H7 (cell line): ENCODE results near the gene RNF225. TPM values are rescaled to one million over a fixed set of nuclear protein-coding genes. Genes with fewer than 3 reads are reported as not detected.
A peak's percentile ranks its signal among the peaks of the same experiment; 100 is the strongest.

ENCODE experiments used
- DNase-seq: peaks from one replicate; pipeline ENCODE4 v3.0.0; 2012
- H3K27me3 ChIP-seq: 2 replicates; pipeline ENCODE4 v1.6.0; 2011; ENCODE audit warnings: mild to moderate bottlenecking, low read length; ENCODE audit not compliant: control insufficient read depth, insufficient read depth
- H3K36me3 ChIP-seq: replicated peaks from 2 replicates; pipeline ENCODE4 v1.5.1; 2011; ENCODE audit warnings: low read length; ENCODE audit not compliant: control insufficient read depth, insufficient read depth
- H3K4me3 ChIP-seq: 2 replicates; pipeline ENCODE4 v1.5.1; 2011; ENCODE audit warnings: low read depth, mild to moderate bottlenecking, control low read depth, low read length, moderate library complexity; ENCODE audit not compliant: insufficient read depth
- total RNA-seq: library from RNA; depleted of rRNA; stranded (reverse); fragments of >200 nt; shearing (Covaris generic); gene quantifications from 2 replicates; pipeline ENCODE4 v1.2.3, GENCODE V29; 2014

The RNF225 gene
- total RNA-seq, 1 experiment from 2014 or later, result not detected

GRCh38 chr19:58355215-58355796 is 40.1 kb upstream of the RNF225 start:
- Histone ChIP-seq H3K27me3 (no peaks in the 10 kb centered on the region), H3K36me3 (no peaks in the 10 kb centered on the region), H3K4me3 (no peak overlapping the region)
- DNase-seq, result no peak

- no peaks in the 10 kb centered on the region for H3K36me3 ChIP-seq
- no peak overlapping the region for H3K4me3 ChIP-seq
- H3K27me3 ChIP-seq, result no peaks in the 10 kb centered on the region
- DNase-seq, result peak; percentile 59
These were observed 39.3 kb upstream of the RNF225 start for GRCh38 chr19:58355908-58356765.

DNA sequence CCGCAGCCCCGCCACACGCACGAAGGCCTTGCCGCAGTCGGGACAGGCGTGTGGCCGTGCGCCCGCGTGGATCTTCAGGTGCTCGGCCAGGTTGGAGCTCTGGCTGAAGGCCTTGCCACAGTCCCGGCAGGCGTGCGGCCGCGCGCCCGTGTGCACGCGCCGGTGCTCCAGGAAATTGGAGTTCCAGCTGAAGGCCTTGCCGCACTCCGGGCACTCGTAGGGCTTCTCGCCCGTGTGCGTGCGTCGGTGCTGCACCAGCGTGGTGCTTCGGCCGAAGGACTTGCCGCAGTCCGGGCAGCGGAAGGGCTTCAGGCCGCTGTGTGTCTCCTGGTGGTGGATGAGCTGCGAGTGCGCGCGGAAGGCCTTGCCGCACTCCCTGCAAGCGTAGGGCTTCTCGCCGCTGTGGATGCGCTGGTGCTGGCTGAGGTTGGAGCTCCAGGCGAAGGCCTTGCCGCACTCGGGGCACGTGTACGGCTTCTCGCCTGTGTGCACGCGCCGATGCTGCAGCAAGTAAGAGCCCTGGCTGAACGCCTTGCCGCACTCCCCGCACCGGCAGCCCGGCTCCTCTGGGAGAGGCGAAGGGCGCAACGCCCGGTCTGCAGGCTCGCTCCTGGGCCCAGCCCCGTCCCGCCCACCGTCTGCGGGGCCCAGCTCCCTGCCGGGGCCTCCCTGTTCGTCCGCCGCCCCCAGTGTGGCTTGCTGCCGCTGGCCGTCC is 38.5 kb upstream of the RNF225 start:
- H3K27me3 ChIP-seq, result no peaks in the 10 kb centered on the region
- no peak overlapping the region for H3K4me3 ChIP-seq
- no peaks in the 10 kb centered on the region for H3K36me3 ChIP-seq
- DNase-seq, result peak; percentile 71

GRCh38 chr19:58357481-58358145 is 37.8 kb upstream of the RNF225 start:
- H3K4me3 ChIP-seq, result no peak overlapping the region
- peak; percentile 75 for DNase-seq
- no peaks in the 10 kb centered on the region for H3K27me3 ChIP-seq
- no peaks in the 10 kb centered on the region for H3K36me3 ChIP-seq

DNA sequence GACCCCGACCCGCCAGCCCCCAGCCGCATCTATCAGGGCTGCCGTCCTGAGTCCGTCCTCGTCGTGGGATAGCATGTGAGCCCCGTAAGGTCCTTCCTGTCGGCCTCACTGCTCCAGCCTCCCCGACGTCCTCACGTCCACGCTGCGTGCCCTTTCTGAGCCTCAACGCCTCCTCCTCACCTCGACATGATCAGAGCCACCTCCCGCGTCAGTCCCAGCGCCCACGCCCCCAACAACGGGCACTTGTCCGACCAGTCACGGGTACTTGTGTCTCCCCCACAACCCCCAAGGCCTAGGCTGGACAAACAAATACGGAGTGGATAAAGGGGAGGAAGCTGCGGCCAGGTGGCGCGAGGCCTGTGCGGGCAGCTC is 33.6 kb upstream of the RNF225 start:
- no peaks in the 10 kb centered on the region for H3K36me3 ChIP-seq
- peak overlapping the region; percentile 83 for H3K4me3 ChIP-seq
- no peaks in the 10 kb centered on the region for H3K27me3 ChIP-seq
- DNase-seq, result peak; percentile 90

GRCh38 chr19:58362272-58362994 is 33.0 kb upstream of the RNF225 start, which contains the start of gene ZNF497:
TSS of gene ZNF497 (minus strand) at chr19:58362751. CDS start at chr19:58357635, 5,116 bp downstream.
- H3K4me3 ChIP-seq, result peak within 1 kb of the TSS; percentile 83
- no peaks in the 10 kb centered on the region for H3K36me3 ChIP-seq
- peak; percentile 100 for DNase-seq
- no peaks in the 10 kb centered on the region for H3K27me3 ChIP-seq

GRCh38 chr19:58364146-58364545 is 31.3 kb upstream of the RNF225 start:
- no peaks in the 10 kb centered on the region for H3K27me3 ChIP-seq
- DNase-seq, result no peak
- no peak overlapping the region for H3K4me3 ChIP-seq
- no peaks in the 10 kb centered on the region for H3K36me3 ChIP-seq

DNA sequence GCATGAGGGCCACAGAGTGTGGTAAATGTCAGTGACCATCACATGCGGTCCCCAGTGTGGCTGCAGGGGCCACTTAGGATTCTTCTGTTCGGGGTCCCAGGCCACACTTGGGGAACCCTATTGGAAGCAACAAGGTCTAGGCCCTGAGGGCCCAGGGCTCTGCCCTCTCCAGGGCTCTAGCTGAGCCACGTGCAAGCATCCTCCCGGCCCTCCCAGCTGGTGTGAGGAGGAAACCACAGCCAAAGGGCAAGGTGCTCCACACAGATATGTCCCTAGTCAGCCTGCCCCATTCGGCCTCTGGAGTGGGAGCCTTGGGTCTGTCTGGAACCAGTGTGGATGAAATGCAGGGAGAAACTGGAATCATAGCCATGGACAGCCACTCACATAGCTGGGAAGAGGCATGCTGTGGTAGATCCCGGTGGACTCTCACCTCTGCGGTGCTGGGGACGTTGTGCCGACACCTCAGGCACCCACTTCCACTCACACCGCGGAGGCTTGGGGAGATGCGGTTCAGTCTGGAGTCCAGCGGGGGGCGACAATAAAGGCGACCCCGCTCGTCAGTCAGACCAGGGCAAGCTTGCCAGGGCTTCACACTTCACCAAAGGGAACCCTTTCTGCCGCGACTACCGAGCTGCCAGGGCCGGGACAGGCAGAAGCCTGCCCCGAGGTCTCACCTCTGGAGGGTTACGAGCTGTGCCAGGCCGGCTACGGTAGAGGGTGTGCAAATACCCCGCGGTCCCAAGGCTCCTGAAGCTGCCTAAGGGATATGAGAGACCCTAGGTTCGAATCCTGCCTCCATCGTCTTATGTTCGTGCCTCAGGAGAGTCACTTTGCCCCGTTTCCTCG is 28.6 kb upstream of the RNF225 start:
- Histone ChIP-seq H3K27me3 (no peaks in the 10 kb centered on the region), H3K4me3 (no peak overlapping the region), H3K36me3 (no peaks in the 10 kb centered on the region)
- DNase-seq, result peak; percentile 29

DNA sequence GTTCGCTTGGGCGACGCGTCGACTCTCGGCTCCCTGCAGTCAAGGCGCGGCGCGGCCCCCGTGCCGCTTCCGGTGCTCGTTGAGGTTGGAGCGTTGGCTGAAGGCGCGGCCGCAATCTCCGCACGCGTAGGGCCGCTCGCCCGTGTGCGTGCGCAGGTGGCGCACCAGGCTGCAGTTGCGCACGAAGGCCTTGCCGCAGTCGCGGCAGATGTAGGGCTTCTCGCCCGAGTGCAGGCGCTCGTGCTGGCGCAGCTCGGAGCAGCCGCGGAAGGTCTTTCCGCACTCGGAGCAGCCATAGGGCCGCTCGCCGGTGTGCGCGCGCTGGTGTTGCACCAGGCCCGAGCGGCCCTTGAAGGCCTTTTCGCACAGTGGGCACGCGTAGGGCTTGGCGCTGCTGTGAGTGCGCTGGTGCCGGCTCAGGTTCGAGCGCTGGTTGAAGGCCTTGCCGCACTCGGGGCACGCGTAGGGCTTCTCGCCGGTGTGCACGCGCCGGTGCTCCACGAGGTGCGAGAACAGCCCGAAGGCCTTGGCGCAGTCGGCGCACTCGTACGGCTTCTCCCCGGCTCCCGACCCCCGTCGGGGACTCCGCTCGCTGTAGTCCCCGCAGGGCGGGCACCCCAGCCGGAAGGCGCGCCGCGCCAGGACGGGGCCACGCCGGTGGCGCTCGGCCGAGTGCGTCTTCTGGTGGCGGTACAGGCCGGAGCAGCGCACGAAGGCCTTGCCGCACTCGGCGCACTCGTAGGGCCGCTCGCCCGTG is 27.6 kb upstream of the RNF225 start:
- DNase-seq, result peak; percentile 58
- Histone ChIP-seq H3K4me3 (no peak overlapping the region), H3K36me3 (no peaks in the 10 kb centered on the region), H3K27me3 (no peaks in the 10 kb centered on the region)

DNA sequence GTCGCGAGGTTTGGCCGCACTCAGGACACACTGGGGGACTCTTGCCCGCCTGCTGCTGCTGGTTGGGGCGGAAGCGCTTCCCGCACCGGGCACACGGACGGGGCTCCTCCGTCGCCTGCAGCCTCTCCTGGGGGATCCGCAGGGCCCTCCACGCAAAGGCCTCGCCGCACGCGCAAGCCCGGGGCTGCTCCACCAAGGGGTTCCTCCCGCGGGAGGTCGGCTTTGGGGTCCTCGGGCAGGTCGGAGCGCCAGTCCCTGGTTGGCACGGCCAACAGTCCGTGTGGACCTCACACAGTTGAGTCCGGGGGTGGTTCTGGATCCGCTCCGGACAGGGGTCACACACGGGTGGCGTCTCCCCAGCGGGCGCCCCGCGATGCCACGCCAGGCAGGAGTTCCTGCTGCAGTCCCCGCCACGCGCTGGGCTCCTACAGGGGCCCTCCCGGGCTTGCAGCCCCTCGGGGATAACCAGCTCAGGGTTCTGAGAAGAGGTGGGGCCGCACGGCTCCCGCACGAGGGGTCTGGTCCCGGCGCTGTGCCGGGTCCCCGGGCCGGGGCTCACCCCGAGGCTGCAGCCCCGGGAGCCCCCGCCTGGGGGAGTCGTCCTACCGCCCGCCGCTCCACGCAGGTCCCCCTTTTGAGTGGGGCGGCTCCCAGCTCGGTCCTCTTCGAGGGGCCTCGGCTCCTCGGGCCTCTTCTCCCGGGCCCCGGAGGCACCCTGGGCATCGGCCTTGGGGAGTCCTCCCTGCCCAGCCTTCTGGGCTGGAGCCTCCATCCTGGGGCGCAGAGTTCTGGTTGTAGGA is 26.7 kb upstream of the RNF225 start:
- Histone ChIP-seq H3K27me3 (no peaks in the 10 kb centered on the region), H3K4me3 (no peak overlapping the region), H3K36me3 (no peaks in the 10 kb centered on the region)
- DNase-seq, result peak; percentile 73

DNA sequence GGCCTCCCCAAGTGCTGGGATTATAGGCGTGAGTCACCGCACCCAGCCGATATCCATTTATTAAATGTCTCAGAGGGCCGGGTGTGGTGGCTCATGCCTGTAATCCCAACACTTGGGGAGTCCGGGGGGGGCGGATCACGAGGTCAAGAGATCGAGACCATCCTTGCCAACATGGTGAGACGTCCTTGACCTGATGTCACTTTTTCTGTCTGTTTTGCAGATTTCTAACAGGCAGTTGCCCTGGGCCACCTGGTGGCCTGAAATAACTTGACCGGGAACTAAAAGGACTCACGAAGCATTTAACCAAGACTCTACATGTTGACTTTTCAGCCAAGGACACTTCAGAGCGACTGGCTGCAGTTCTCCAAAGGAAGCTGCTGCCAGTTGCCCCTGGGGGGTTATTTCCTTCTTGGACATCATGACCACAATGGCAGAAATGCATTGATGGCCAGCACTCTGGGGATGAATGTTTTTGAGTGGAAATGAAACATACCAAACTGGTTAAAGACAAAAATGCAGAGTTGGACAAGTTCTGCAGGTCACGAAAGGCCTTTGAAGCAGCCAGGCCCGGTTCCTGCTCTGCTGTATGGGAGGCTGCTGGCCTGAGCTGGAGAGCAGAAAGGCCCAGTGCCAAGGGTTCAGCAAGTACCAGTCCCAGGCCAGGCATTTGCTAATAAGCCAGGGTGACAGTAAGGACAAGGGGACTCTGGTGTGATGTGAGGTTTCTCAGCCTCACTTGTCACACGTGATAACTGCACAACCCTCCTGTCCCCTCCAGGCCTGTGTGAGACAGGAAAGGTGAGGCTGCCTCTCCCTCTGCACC is 22.9 kb upstream of the RNF225 start:
- no peaks in the 10 kb centered on the region for H3K36me3 ChIP-seq
- peak; percentile 66 for DNase-seq
- no peaks in the 10 kb centered on the region for H3K27me3 ChIP-seq
- H3K4me3 ChIP-seq, result no peak overlapping the region
